ENCODE data around the gene PTPRJ.

GRCh38 chr11:48207881-48208280, 227.5 kb downstream of the PTPRJ start:
- TF ChIP-seq TAF1 (IDR thresholded peaks at IDR 0.05; ENCODE audit: borderline replicate concordance, low read depth, low read length) (no peak), POLR2A (IDR thresholded peaks at IDR 0.05; ENCODE audit: low read depth, low read length) (no peak), POLR2AphosphoS5 (IDR thresholded peaks at IDR 0.05; ENCODE audit: low read depth, low read length) (no peak)

Data from GM12892 (cell line).